ENCODE measurements around the gene INF2. TPM values are rescaled to one million over a fixed set of nuclear protein-coding genes. Genes with fewer than 3 reads are reported as not detected.

INF2 gene
- total RNA-seq, 1 donor from 2014 or later = 7.8 TPM

GRCh38 chr14:104650057-104650980, 39.1 kb upstream of the INF2 start:
- H3F3A ChIP-seq (ENCODE audit: low read depth) = no peaks in the 10 kb centered on the region
- Mint-ChIP-seq H3K9me3 (peaks cover 28% of the 10 kb centered on the region), H3K36me3 (peaks cover 2% of the 10 kb centered on the region), H3K27ac (no peak overlapping the region), H3K4me3 (peak overlapping the region; percentile 82), H3K27me3 (ENCODE audit: insufficient read depth, low read depth) (peaks cover 19% of the 10 kb centered on the region), H3K4me1 (peaks cover 3% of the 10 kb centered on the region)
- peak overlapping the region; percentile 81 for H3K4me2 ChIP-seq
- peak; percentile 86 for DNase-seq (ENCODE audit: low spot score)
- H3K27ac ChIP-seq = no peak overlapping the region
- H3K27me3 ChIP-seq = peaks cover 8% of the 10 kb centered on the region
- no peaks in the 10 kb centered on the region for H3K4me1 ChIP-seq
- H2AFZ ChIP-seq (replicated peaks) = peak overlapping the region; percentile 84
- peak overlapping the region; percentile 62 for H3K4me3 ChIP-seq
- peak overlapping the region; percentile 3 for H3K9ac ChIP-seq
- no peak for TF ChIP-seq EZH2phosphoT487 (IDR thresholded peaks at IDR 0.05)
- TF ChIP-seq EZH2 (IDR thresholded peaks at IDR 0.05) = peak; percentile 41
- TF ChIP-seq CTCF (IDR thresholded peaks at IDR 0.05) = peak; percentile 100
- no peaks in the 10 kb centered on the region for H4K20me1 ChIP-seq (ENCODE audit: low read depth)
- no peaks in the 10 kb centered on the region for H3K36me3 ChIP-seq
- H3K79me2 ChIP-seq (ENCODE audit: low read depth) = no peaks in the 10 kb centered on the region
- H3K9me3 ChIP-seq (ENCODE audit: low read depth) = no peaks in the 10 kb centered on the region

- peaks cover 19% of the 10 kb centered on the region for H3K27me3 Mint-ChIP-seq (ENCODE audit: insufficient read depth, low read depth)
- no peak for TF ChIP-seq CTCF (IDR thresholded peaks at IDR 0.05)
- TF ChIP-seq EZH2 (IDR thresholded peaks at IDR 0.05) = no peak
- TF ChIP-seq EZH2phosphoT487 (IDR thresholded peaks at IDR 0.05) = no peak
- no peak for DNase-seq (ENCODE audit: low spot score)
- Histone ChIP-seq H4K20me1 (ENCODE audit: low read depth) (no peaks in the 10 kb centered on the region), H3K4me1 (no peaks in the 10 kb centered on the region), H3K79me2 (ENCODE audit: low read depth) (no peaks in the 10 kb centered on the region), H3K4me3 (no peak overlapping the region), H3K9me3 (ENCODE audit: low read depth) (no peaks in the 10 kb centered on the region), H3F3A (ENCODE audit: low read depth) (no peaks in the 10 kb centered on the region), H3K36me3 (no peaks in the 10 kb centered on the region), H3K4me2 (no peak overlapping the region), H2AFZ (replicated peaks) (no peak overlapping the region), H3K27ac (no peak overlapping the region), H3K27me3 (peaks cover 8% of the 10 kb centered on the region), H3K9ac (no peak overlapping the region)
- peaks cover 2% of the 10 kb centered on the region for H3K36me3 Mint-ChIP-seq
- no peak overlapping the region for H3K4me3 Mint-ChIP-seq
- peaks cover 7% of the 10 kb centered on the region for H3K4me1 Mint-ChIP-seq
- H3K27ac Mint-ChIP-seq = no peak overlapping the region
- peaks cover 26% of the 10 kb centered on the region for H3K9me3 Mint-ChIP-seq
Measured at GRCh38 chr14:104650981-104651875, 38.2 kb upstream of the INF2 start.

GRCh38 chr14:104651876-104652260, 37.5 kb upstream of the INF2 start:
- Histone ChIP-seq H3K9ac (no peak overlapping the region), H4K20me1 (ENCODE audit: low read depth) (no peaks in the 10 kb centered on the region), H3K36me3 (no peaks in the 10 kb centered on the region), H3K27me3 (peaks cover 8% of the 10 kb centered on the region), H3K4me3 (no peak overlapping the region), H3K4me2 (no peak overlapping the region), H3F3A (ENCODE audit: low read depth) (no peaks in the 10 kb centered on the region), H3K79me2 (ENCODE audit: low read depth) (no peaks in the 10 kb centered on the region), H2AFZ (replicated peaks) (no peak overlapping the region), H3K4me1 (no peaks in the 10 kb centered on the region), H3K9me3 (ENCODE audit: low read depth) (no peaks in the 10 kb centered on the region), H3K27ac (no peak overlapping the region)
- H3K27ac Mint-ChIP-seq = peak overlapping the region; percentile 58
- peaks cover 14% of the 10 kb centered on the region for H3K27me3 Mint-ChIP-seq (ENCODE audit: insufficient read depth, low read depth)
- no peak for DNase-seq (ENCODE audit: low spot score)
- peaks cover 26% of the 10 kb centered on the region for H3K9me3 Mint-ChIP-seq
- peaks cover 8% of the 10 kb centered on the region for H3K4me1 Mint-ChIP-seq
- no peak overlapping the region for H3K4me3 Mint-ChIP-seq
- no peak for TF ChIP-seq EZH2phosphoT487 (IDR thresholded peaks at IDR 0.05)
- peaks cover 2% of the 10 kb centered on the region for H3K36me3 Mint-ChIP-seq

Data from neural progenitor cell (in vitro differentiated cells).